GM21515 (cell line): Measurements from ENCODE around the gene ADAM29.
A peak's percentile ranks its signal among the peaks of the same experiment; 100 is the strongest.
"Not testable (repeated sequence)": the region's sequence is repeated elsewhere in the genome, so short reads cannot be mapped to it uniquely, and the experiment has no call there.

Source experiments
- ATAC-seq: cut with Tn5 transposase; IDR thresholded peaks from one replicate; pipeline ENCODE4 v1.9.1; 2021; ENCODE audit not compliant: unreplicated experiment

The ADAM29 gene

DNA sequence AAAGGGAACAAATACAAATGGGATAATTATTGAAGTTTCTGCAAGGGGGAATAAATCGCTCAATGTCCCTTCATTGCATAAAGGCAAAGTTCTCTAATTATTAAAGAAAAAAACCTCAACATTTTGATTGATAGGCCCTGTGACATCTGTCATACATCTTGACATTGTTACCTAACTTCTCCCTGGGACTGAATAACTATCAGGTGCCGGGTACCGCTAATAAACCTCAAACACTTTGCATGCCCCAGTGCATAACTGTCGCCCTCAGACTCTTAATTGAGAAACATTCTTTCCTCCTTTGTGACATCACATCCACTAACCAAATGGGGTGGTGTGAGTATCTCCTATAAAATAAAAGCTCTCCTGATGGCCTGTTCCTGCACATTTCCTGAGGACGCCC, at the start of gene ADAM29:
TSS of gene ADAM29 (plus strand) at position 301 of the 400 bp plus-strand sequence. CDS start 57,168 bp downstream, outside the sequence.
- no peak for ATAC-seq

DNA sequence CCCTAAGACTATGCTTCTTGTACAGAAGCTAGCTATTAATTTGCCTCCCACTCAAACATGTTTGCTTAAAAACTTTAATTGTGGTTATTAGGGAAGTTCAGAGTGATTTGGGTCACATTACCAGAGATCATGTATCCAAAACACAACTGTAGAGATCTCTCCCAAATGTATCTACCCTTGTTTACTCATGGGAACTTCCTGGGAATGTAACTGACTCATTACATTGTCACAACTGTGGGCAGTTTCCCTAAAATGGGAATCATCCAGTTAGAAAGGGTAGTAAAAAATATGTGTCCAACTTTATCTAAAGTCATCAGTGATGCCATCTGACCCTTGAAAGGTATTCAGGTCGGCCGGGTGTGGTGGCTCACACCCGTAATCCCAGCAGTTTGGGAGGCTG, 48.8 kb upstream of the ADAM29 start:
- no peak for ATAC-seq

DNA sequence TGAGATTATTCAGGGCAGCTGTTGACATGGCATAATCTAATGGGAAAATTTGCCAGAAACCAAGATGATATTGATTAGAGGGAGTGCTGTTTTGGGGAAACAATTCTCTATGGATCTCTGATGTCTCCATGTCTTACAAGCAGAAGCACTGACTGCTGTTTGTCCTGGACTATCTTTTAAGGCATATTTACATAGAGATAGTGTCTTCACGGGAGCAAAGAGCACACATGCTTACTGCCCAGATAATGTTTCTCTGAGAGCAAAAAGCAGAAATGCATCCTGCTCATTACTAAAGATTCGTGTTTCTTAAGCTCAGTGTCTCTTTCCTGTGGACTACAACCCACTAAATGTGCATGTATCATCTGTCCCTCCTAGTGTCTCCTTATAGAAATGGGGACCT, 47.8 kb upstream of the ADAM29 start:
- ATAC-seq: no peak

DNA sequence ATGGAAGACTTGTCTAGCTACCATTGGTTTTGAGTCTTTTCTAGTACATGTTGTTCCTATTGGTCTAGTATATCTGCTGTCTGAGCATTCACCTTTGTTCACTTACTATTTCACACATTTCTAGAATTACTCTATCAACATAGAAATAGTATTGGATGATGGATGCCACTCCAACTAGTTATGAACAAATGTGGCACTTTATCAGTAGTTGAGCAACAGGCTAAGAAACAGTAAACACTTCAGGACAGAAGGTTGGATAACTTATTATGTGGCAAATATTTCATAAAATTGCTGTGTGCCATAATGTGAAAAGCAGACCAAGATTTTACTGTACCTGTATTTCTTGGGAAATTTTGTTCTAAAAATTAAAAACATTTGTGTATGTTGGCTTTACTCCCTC, 46.8 kb upstream of the ADAM29 start:
- no peak for ATAC-seq

DNA sequence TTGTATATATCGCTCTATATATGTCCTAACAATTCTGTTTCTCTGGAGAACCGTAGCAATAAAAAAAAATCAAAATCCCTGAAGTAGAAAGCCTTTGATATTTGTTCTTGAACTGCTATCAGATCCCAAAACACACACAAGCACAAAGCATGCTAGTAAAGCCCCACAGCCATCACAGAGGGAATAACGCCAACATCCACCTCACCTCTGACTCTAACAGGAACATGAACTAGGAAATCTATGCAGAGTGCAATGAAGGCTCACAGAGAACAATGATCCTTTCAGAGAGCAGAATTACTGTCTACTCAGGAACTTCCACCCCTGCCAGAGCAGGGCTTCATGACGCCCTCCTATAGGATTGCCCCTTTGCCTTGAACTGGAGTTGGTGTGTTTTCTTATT, 45.0 kb upstream of the ADAM29 start:
- not testable (repeated sequence) for ATAC-seq

DNA sequence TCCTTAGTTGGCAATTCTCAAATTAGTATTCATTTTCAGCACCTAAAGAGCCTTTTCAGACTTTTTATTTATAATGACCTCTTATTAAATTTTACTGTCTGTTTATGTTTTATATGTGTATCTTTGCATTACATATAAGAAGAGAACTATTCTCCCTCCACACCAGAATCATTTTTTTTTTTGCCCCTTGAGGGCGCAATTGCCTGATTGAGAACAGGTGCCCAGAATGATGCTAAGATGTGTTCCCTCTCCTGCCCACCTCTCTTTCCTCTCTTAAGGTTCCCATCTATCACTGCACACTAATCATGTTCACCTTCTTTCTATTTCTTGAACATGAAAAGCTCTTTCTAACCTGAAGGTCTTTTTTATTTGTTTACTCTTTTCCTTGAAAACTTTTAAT, 44.2 kb upstream of the ADAM29 start:
- ATAC-seq: peak; percentile 54

DNA sequence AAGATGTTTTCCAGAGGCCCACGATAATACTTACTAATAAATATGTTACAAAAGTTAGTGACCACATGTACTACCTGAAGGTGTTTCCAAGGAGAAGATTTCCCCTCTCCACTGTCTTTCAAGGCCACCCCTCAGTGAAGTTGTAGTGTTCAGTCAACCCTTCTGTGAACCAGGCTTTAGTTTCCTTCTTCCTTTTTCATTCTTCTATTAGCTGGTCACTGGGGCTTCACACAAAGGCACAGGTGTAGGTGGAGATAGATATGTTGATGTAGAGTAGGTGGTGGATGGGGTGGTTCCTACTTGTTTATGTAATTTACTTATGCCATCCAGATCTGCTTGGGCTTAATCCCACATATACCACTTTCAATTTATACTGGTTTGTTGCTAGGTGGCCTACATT, 43.3 kb upstream of the ADAM29 start:
- no peak for ATAC-seq

DNA sequence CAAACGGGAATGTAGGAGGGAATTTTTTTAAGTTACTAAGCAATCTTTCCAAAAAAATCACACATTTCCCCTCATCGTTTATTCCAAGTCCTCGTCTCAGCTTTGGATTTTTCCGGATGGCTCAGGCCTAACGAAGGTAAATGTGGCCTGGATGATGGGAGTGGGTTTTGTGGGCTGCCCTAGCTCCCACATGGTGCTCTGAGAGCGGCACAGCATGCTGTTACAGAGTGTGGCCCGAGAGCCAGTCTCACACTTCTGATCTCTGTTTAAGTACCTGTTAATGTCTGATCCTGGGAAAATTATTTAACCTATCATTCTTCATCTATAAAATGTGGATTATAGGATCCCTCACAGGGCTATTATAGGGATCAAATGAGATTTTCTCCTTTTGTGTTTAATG, 38.2 kb upstream of the ADAM29 start:
- no peak for ATAC-seq

DNA sequence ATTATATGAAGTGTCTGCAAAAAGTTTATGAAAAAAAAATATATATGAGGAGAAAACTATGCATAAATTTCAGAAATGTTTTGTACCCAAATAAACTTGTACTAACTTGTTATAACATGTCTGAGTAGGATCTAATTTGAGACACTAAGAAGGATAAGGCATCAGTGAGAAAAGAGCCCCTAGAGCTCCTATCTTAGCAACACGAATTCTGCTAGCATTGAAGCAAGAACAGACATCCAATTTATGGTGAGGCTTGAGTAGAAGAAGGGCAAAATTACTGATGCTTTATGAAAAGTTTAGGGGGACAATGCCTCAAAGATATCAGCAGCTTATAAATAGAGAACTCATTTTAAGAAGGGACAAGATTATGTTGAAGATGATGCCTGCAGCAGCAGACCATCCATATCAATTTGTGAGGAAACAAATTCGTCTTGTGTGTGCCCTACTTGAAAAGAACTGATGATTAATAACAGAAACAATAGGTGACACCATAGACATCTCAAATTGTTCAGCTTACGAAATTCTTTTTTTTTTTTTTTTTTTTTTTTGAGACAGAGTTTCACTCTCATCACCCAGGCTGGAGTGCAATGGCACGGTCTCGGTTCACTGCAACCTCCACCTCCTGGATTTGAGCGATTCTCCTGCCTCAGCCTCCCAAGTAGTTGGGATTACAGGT, 35.7 kb upstream of the ADAM29 start:
- ATAC-seq: no peak

DNA sequence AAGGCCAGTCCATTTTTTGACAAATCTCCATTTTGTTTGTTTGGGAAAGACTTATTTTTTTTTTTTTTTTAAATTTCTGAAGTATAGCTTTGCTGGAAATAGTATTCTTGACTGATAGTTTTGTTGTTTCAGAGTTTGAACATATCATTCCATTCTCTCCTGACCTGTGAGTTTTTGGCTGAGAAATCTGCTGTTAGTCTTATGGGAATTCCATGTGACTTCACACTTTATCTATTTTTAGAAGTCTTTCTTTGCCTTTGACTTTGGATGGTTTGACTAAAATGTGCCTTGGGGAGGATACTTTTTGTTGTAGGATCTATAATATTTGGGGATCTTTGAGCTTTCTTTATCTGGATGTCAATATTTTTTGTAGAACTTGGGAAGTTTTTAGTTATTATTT, 10.7 kb upstream of the ADAM29 start:
- ATAC-seq: no peak

DNA sequence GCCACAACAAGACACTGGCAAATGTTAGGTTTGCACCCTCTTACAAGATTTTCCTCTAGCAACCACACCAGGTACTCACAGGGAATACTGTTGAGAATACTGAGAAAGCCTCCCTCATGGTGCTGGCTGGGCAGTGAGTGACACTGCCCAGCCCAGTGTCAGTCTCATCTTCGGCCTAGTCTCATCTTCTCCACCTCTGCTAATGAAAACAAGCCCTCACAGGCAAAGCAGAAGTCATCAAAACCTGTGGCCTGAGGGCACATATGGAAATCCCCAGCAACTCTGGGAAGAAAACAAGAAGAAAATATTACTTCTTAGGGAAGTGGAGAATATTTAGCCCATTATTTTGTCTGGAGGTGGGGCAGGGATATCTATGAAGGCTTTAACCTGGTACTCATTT, 7.9 kb upstream of the ADAM29 start:
- ATAC-seq: no peak

DNA sequence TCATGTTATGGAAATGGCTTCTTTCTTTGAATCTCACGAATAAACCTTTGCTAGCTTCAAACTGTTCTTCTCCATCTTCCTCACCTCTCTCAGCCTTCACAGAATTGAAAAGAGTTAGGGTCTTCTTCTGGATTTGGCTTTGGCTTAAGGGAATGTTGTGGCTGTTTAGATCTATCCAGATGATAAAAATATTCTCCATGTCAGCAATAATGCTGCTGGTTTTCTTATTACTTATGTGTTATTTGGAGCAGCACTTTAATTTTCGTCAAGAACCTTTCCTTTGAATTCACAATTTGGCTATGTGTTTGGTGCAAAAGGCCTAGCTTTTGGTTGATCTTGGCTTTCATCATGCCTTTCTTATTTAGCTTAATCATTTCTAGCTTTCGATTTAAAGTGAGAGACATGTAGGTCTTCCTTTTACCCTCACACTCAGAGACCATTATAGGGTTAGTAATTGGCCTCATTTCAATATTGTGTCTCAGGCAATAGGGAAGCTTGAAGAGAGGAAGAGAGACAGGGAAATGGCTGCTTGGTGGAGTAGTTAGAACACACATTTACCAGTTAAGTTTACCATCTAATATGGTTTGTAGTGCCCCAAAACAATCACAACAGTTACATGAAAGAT, 5.1 kb upstream of the ADAM29 start:
- ATAC-seq: no peak

DNA sequence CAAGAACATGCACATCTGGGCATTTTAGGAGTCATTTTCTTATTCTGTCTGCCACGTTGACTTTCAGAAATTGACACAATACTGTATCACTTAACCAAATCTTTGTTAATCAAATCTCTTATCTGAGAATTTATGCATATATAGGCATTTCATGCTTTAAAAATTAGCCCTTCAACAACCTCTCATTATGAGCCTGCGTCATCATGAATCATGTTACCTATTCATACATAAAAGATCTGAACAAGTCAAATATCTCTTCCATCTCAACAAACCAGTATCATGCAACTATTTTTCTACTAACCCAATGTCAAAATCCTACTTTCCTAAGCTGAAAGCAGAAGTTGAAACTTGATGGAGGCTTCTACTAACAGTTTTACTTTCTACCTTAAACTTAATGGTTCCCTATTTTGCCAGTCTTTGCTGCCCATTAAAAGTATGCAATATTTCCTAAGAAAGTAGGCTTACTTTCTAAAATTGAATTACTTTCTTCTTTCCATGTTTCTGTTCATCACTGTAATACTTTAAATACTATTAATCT, 1.8 kb downstream of the ADAM29 start:
- no peak for ATAC-seq

DNA sequence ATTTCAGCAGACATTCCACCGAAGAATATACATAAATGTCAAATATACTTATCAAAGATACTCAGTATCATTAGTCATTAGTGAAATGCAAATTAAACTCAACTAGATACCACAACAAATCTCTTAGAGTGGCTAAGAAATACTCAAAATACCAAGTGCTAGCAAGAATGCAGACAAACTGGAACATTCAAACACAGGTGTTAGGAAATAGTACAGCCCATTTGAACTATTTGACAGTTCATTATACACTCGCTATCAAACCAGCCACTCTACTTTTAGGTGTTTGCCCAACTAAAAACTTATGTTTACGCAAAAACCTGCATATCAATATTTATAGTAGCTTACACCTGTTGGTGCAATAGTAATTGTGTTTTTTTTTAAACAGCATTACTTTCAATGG, 8.8 kb downstream of the ADAM29 start:
- ATAC-seq: no peak

DNA sequence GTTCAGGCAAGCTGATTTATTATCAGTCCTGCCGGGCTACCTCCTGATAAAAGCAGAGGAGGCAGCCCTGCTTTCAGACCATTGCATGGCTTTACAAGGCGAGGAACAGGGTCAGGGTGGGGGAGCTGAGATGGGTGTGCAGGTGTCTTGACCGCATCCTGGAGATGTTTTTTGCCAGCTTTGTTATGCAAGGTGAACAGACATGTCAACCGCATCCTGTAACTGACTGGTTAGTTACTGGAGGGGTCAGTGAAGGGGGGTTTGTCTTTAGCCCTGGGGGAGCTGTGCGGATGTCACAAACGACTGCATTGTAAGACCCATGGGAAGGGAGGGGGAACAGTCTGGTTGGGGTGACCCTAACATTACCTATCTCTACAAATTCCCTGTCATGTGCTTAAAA, 10.0 kb downstream of the ADAM29 start:
- peak; percentile 55 for ATAC-seq

DNA sequence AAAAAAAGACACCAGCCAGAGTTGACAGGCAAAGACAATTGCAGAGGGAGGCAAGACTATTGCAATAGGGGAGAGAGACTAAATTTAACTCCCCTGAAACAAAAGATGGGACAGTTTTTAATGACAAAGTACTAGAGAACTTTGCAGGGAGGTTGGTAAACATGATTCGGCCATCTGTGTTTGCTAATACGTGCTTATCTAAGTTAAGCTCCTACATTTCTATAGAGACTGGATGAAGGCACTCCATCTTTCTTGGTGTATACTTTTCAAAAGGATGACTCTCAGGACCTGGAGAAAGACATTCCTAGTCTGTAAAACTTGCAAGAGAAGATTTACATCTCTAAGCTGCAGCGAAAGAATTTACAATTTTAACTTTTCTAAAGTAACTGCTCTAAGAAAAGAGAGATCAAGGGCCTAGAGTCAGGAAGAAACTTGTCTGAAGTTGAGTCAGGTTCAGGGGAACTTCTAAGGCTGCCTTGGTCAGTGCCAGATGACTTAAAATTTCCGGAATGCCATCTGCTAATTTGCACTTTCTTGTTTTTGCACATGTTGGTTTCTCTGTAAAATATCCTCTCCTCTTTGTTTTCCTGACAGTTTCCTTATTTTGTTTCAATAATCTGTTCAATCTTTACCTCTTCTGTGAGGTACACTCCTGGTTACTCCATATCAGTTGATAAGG, 10.6 kb downstream of the ADAM29 start:
- peak; percentile 14 for ATAC-seq

DNA sequence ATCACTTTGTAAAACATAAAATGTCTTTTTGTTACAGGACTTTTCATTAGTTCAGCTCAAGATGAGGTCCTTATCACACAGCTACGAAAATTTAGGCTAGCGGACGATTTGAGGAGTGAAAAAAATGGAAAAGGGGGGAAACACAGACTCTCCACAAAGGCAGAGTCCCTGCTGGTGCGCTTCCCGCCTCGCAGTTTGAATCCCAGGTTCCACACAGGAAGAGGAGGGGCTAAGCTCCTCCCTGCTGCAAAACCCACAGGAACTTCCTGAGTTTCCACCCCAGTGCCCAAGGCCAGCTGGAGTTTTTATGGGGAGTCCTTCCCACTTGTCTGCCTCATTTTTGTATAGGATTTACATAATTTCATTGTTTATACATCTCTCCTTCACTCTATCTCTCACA, 11.2 kb downstream of the ADAM29 start:
- no peak for ATAC-seq

DNA sequence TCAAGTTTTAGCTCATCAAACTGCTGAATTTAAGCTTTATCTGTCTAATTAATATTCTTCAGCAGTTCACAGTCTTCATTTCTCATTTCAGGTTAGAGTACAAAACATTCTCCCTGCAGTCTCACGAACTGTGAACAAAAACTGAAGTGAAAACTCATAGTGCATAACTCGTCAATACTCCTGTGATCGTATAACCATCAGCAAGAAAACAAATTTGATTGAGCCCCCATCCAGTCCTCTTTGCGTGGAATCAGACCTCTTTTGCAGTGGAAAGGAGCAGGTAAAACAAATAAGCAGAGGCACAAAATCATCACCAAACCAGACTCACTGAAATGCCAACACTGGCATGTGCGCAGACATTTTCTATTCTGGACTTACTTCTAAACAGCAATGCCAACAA, 12.7 kb downstream of the ADAM29 start:
- ATAC-seq: no peak

DNA sequence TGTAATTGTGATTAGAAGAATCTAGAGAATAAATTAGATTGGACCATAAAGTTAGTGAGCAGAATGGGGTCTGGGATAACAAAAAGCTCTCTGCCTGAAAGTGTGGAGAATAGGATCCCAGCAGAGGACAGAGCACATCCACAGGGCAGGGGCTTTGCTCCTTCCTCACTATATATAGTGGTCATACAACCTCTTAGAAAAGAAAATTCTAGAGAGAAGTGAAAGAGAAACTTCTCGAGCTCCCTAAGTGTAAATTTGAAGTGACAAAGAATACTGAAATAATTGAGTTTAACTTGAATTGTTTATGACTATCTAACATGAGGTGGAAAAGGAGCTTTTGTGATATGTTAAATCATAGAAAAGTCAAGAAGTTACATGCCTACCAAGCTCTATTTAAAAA, 14.9 kb downstream of the ADAM29 start:
- no peak for ATAC-seq

DNA sequence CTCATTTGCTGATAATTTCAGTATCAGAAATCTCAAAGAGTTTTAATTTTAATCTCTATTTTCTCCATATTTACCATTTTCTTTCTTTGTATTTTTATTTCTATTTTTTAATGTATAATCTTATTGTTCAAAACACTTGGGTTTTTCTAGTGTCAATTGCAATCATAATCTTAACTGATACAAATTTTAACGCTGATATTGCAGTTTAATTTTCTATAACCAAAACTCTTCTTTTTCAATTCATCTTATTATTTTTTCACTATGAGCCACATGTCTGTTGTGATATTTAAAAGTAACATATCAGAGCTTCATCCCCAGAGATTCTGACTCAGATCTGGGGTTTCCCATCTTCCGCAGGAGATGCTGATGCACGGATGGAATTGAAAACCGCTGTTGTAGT, 16.2 kb downstream of the ADAM29 start:
- ATAC-seq: no peak

DNA sequence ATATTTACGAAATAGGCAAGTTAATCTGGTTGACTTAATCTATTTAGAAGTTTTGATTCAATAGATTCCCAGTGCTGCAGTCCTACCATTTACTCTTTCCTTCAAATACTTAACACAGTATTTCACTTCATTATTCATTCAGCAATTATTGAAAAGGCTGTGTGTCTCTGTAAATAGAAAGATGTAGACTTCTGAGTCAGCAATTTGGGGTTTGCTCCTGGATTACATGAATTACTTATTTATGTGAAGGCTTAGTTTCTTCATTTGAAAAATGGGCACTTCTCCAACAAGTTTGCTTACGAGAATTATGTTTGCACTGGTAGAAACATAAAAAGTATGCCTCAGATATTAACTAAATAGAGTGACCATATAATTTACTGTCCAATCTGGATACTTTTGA, 17.4 kb downstream of the ADAM29 start:
- no peak for ATAC-seq

DNA sequence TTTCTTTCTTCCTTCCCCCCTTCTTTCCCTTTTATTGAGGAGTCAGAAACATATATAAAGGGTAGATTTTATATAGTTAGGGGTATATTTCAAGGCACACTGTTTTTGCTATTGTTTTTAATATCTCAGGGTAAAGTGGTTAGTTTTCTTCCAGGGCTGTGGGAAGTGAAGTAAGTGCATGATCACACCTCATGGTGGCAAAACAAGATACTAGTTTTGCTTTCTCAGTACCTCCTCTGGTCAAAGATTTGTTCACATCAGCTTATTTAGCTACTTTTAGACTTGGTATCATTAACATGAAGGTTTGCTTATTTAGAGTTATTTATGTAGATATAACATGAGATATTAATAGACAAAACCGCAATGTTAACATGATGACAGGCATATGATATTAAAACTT, 21.8 kb downstream of the ADAM29 start:
- ATAC-seq: no peak
